WTC11 (cell line): ENCODE results near the gene GNL1.
"Not testable (repeated sequence)": the region's sequence is repeated elsewhere in the genome, so short reads cannot be mapped to it uniquely, and the experiment has no call there.

Experiments
- CTCF ChIP-seq: fragments of 200-600 bp; IDR thresholded peaks from 2 replicates; pipeline ENCODE4 v1.8.0; 2022; ENCODE audit warnings: antibody characterized with exemption
- E2F4 ChIP-seq: sonication (generic); formaldehyde crosslinking; IDR thresholded peaks from 2 replicates; pipeline ENCODE4 v1.8.1; 2022; ENCODE audit warnings: low read depth, mild to moderate bottlenecking, moderate library complexity, missing genetic modification reagents, borderline replicate concordance
- ERG ChIP-seq: fragments of 250-450 bp; sonication (Bioruptor Pico); IDR thresholded peaks from 2 replicates; pipeline ENCODE4 v1.8.0; 2021; ENCODE audit warnings: mild to moderate bottlenecking
- IRF2 ChIP-seq: sonication (generic); formaldehyde crosslinking; IDR thresholded peaks from 2 replicates; pipeline ENCODE4 v1.8.0; 2022; ENCODE audit warnings: low read depth, missing genetic modification reagents, borderline replicate concordance
- KAT7 ChIP-seq: sonication (generic); formaldehyde crosslinking; IDR thresholded peaks from 2 replicates; pipeline ENCODE4 v1.8.1; 2023; ENCODE audit warnings: missing genetic modification reagents, mild to moderate bottlenecking, borderline replicate concordance
- NR3C1 ChIP-seq: sonication (generic); formaldehyde crosslinking; conservative IDR thresholded peaks from 2 replicates; pipeline ENCODE4 v1.8.1; 2023; ENCODE audit warnings: low read depth, mild to moderate bottlenecking, missing genetic modification reagents
- PREB ChIP-seq: sonication (generic); formaldehyde crosslinking; IDR thresholded peaks from 2 replicates; pipeline ENCODE4 v1.8.1; 2022; ENCODE audit warnings: mild to moderate bottlenecking, missing genetic modification reagents, moderate library complexity, borderline replicate concordance
- SP1 ChIP-seq: sonication (generic); formaldehyde crosslinking; conservative IDR thresholded peaks from 2 replicates; pipeline ENCODE4 v1.8.1; 2022; ENCODE audit warnings: missing genetic modification reagents
- TCF7 ChIP-seq: sonication (generic); formaldehyde crosslinking; IDR thresholded peaks from 2 replicates; pipeline ENCODE4 v1.8.0; 2022; ENCODE audit warnings: mild to moderate bottlenecking, low read depth, missing genetic modification reagents, moderate library complexity
- ZNF263 ChIP-seq: sonication (generic); formaldehyde crosslinking; IDR thresholded peaks from 2 replicates; pipeline ENCODE4 v1.8.1; 2022; ENCODE audit warnings: low read depth, mild to moderate bottlenecking, moderate library complexity, missing genetic modification reagents
- TF ChIP-seq, protein P1 (sequence below): sonication (generic); formaldehyde crosslinking; IDR thresholded peaks from 2 replicates; pipeline ENCODE4 v1.8.0; 2022; ENCODE audit warnings: missing genetic modification reagents

DNA sequence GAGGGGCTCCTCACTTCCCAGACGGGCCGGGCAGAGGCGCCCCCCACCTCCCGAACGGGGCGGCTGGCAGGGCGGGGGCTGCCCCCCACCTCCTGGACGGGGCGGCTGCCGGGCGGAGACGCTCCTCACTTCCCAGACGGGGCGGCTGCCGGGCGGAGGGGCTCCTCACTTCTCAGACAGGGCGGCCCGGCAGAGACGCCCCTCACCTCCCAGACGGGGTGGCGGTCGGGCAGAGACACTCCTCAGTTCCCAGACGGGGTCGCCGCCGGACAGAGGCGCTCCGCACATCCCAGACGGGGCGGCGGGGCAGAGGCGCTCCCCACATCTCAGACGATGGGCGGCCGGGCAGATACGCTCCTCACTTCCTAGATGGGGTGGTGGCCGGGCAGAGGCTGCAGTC is 57.6 kb downstream of the GNL1 start:
- not testable (repeated sequence) for TF ChIP-seq CTCF; E2F4; IRF2; TCF7; SP1; ERG; ZNF263 (CRISPR knock-in tag); PREB (CRISPR knock-in tag); KAT7 (CRISPR knock-in tag); NR3C1 (CRISPR knock-in tag)
- TF ChIP-seq, protein P1, sequence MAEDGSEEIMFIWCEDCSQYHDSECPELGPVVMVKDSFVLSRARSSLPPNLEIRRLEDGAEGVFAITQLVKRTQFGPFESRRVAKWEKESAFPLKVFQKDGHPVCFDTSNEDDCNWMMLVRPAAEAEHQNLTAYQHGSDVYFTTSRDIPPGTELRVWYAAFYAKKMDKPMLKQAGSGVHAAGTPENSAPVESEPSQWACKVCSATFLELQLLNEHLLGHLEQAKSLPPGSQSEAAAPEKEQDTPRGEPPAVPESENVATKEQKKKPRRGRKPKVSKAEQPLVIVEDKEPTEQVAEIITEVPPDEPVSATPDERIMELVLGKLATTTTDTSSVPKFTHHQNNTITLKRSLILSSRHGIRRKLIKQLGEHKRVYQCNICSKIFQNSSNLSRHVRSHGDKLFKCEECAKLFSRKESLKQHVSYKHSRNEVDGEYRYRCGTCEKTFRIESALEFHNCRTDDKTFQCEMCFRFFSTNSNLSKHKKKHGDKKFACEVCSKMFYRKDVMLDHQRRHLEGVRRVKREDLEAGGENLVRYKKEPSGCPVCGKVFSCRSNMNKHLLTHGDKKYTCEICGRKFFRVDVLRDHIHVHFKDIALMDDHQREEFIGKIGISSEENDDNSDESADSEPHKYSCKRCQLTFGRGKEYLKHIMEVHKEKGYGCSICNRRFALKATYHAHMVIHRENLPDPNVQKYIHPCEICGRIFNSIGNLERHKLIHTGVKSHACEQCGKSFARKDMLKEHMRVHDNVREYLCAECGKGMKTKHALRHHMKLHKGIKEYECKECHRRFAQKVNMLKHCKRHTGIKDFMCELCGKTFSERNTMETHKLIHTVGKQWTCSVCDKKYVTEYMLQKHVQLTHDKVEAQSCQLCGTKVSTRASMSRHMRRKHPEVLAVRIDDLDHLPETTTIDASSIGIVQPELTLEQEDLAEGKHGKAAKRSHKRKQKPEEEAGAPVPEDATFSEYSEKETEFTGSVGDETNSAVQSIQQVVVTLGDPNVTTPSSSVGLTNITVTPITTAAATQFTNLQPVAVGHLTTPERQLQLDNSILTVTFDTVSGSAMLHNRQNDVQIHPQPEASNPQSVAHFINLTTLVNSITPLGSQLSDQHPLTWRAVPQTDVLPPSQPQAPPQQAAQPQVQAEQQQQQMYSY (CRISPR knock-in tag), result not testable (repeated sequence)
